Measurements from ENCODE around the gene RBFOX2.
"Not testable (repeated sequence)": the region's sequence is repeated elsewhere in the genome, so short reads cannot be mapped to it uniquely, and the experiment has no call there.

Gene RBFOX2

GRCh38 chr22:35708453-35708852 lies 320.2 kb downstream of the RBFOX2 start:
- H3K9me3 Mint-ChIP-seq = peaks cover 6% of the 10 kb centered on the region
- DNase-seq = no peak
- H3K27ac Mint-ChIP-seq = no peak overlapping the region
- no peak overlapping the region for H3K4me3 Mint-ChIP-seq
- CTCF ChIA-PET = no interaction called here
- H3K4me1 Mint-ChIP-seq = no peaks in the 10 kb centered on the region
- no peaks in the 10 kb centered on the region for H3K36me3 Mint-ChIP-seq
- H3K27me3 Mint-ChIP-seq = peaks cover 10% of the 10 kb centered on the region

- no peak for DNase-seq
- Mint-ChIP-seq H3K36me3 (no peaks in the 10 kb centered on the region), H3K4me1 (no peaks in the 10 kb centered on the region), H3K27ac (no peak overlapping the region), H3K9me3 (no peaks in the 10 kb centered on the region), H3K4me3 (no peak overlapping the region), H3K27me3 (peaks cover 8% of the 10 kb centered on the region)
- CTCF ChIA-PET = no interaction called here
Observed at GRCh38 chr22:35705141-35705540, 323.5 kb downstream of the RBFOX2 start.

- Mint-ChIP-seq H3K4me1 (no peaks in the 10 kb centered on the region), H3K27me3 (peaks cover 4% of the 10 kb centered on the region), H3K27ac (no peak overlapping the region), H3K9me3 (no peaks in the 10 kb centered on the region), H3K36me3 (no peaks in the 10 kb centered on the region), H3K4me3 (no peak overlapping the region)
- no peak for DNase-seq
- CTCF ChIA-PET = no interaction called here
Observed at GRCh38 chr22:35703861-35704584, 324.6 kb downstream of the RBFOX2 start.

- H3K27me3 Mint-ChIP-seq, CTCF ChIA-PET, H3K4me3 Mint-ChIP-seq, H3K36me3 Mint-ChIP-seq, H3K4me1 Mint-ChIP-seq, H3K27ac Mint-ChIP-seq, H3K9me3 Mint-ChIP-seq, DNase-seq: not testable (repeated sequence)
Observed at GRCh38 chr22:35699852-35700251, 328.8 kb downstream of the RBFOX2 start.

GRCh38 chr22:35697142-35697541 lies 331.5 kb downstream of the RBFOX2 start:
- no peak overlapping the region for H3K27ac Mint-ChIP-seq

GRCh38 chr22:35695202-35695601 lies 333.4 kb downstream of the RBFOX2 start:
- Mint-ChIP-seq H3K27me3 (peaks cover 3% of the 10 kb centered on the region), H3K4me3 (no peak overlapping the region), H3K27ac (peak overlapping the region; percentile 64), H3K4me1 (no peaks in the 10 kb centered on the region), H3K36me3 (no peaks in the 10 kb centered on the region), H3K9me3 (no peaks in the 10 kb centered on the region)
- no peak for DNase-seq
- CTCF ChIA-PET = no interaction called here

More at GRCh38 chr22:35697142-35697541, 331.5 kb downstream of the RBFOX2 start:
- H3K9me3 Mint-ChIP-seq = no peaks in the 10 kb centered on the region
- CTCF ChIA-PET = no interaction called here
- H3K36me3 Mint-ChIP-seq = no peaks in the 10 kb centered on the region
- H3K4me3 Mint-ChIP-seq = no peak overlapping the region
- no peaks in the 10 kb centered on the region for H3K27me3 Mint-ChIP-seq
- H3K4me1 Mint-ChIP-seq = no peaks in the 10 kb centered on the region
- peak; percentile 70 for DNase-seq

- Mint-ChIP-seq H3K27ac (no peak overlapping the region), H3K4me1 (no peaks in the 10 kb centered on the region), H3K36me3 (no peaks in the 10 kb centered on the region), H3K4me3 (no peak overlapping the region), H3K27me3 (peaks cover 8% of the 10 kb centered on the region), H3K9me3 (no peaks in the 10 kb centered on the region)
- no peak for DNase-seq
- CTCF ChIA-PET = no interaction called here
Observed at GRCh38 chr22:35690001-35690400, 338.6 kb downstream of the RBFOX2 start.

- Mint-ChIP-seq H3K36me3 (no peaks in the 10 kb centered on the region), H3K4me3 (no peak overlapping the region), H3K27me3 (peaks cover 8% of the 10 kb centered on the region), H3K9me3 (no peaks in the 10 kb centered on the region), H3K27ac (no peak overlapping the region), H3K4me1 (no peaks in the 10 kb centered on the region)
- no peak for DNase-seq
- CTCF ChIA-PET = no interaction called here
Observed at GRCh38 chr22:35688913-35689675, 339.5 kb downstream of the RBFOX2 start.
